Activated CD4-positive, CD25-positive, alpha-beta regulatory T cell treated with anti-CD3 and anti-CD28 coated beads, Interleukin-2, amount 50 U/mL, for 72 hours (primary cell): ENCODE data around the gene ATXN7L1.
A peak's percentile ranks its signal among the peaks of the same experiment; 100 is the strongest.
"Not testable (repeated sequence)": the region's sequence is repeated elsewhere in the genome, so short reads cannot be mapped to it uniquely, and the experiment has no call there.

Source experiments
- DNase-seq: peaks from one replicate; pipeline ENCODE4 v3.0.0; 2021

ATXN7L1 gene

DNA sequence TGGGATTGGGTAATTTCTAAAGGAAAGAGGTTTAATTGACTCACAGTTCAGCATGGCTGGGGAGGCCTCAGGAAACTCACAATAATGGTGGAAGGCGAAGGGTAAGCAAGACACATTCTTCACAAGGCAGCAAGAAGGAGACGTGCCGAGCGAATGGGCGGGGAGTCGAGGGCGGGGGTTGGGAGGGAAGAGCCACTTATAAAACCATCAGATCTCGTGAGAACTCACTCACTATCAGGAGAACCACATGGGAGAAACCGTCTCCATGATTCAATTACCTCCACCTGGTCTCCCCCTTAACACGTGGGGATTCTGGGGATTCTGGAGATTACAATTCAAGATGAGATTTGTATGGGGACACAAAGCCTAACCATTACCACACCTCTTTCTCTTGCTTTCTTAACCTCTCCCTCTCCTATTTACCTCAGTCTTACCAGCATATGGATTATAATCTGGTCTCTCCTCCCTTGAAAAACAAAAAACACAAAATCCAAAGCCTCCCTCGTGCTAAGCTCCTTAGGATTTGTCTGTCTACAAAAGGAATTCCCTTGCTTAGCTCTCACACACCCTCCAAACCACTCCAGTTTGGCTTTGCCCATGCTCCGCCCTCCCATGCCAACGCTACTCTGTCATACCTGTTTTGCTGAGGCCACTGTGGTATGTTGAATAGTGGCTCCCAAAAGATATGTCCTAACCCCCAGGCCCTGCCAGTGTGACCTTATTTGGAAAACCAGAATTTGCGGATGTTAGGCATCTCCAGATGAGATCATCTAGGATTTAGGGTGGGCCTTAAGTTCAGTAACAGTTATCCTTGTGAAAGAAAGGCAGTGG lies 275.5 kb downstream of the ATXN7L1 start:
- no peak for DNase-seq

DNA sequence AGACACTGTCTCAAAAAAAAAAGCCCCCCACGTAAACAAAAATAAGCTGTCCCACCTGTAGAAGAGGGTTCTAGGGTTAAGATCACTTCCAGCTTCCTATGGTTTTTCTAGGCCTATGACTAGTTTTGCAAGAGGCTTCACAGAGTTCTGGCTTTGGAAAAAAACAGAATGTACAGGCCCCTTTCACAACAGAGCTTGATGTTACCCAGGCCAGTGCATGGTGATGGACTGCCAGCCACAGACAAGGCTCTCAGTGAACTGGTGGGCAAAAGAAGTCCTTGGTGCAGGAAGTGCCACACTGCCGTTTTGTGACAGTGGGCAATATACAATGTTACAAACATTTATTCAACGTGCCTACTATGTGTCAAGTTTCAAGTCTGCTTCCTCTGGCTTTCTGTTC lies 276.8 kb downstream of the ATXN7L1 start:
- no peak for DNase-seq

DNA sequence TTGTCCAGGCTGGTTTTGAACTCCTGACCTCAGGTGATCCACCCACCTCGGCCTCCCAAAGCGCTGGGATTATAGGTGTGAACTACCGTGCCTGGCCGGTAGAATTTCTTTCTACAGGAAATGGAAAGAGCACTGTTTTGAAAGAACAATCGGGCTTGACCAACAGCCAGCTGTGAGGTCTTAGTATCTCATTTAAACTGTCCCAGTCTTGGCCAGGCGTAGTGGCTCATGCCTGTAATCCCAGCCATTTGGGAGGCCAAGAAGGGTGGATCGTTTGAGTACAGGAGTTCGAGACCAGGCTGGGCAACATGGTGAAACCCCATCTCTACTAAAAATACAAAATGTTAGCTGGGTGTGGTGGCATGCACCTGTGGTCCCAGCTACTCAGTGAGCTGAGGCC lies 277.3 kb downstream of the ATXN7L1 start:
- DNase-seq, result not testable (repeated sequence)

DNA sequence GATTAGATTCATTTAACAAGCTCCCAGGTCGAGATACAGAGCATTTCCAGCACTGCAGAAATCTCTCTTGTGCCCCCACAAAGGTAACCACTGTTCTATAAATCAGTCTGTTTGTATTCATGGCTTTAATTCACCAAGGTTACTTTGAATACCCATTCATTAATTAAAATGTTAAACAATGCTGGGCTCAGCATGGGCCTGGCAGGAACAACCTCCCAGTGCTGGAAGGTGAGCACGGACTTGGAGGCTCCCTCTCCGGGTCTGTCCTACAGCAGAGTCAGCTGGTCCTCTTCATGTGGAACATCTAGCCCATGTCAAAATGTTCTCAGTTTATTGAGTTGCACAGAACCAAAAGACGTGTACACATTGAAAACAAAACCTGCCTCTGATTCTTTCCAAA lies 279.5 kb downstream of the ATXN7L1 start:
- DNase-seq, result no peak

DNA sequence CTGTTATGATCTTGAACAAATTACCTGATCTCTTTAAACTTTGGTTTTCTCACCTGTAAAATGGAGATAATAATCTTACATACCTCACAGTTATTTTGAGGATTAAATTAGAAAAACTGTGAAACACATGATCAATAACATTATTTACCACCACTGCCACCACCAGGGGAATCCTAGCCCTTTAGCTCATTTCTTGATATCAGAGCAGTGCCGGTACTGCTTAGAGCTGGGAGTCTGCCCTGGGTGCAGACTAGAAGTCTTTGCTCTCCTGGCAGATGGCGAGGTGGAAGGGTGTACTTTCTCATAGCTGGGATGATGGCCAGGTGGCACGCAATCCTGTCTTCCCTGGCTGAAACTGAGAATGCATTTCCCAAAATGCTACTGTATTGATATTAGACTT lies 282.4 kb downstream of the ATXN7L1 start:
- DNase-seq, result no peak

DNA sequence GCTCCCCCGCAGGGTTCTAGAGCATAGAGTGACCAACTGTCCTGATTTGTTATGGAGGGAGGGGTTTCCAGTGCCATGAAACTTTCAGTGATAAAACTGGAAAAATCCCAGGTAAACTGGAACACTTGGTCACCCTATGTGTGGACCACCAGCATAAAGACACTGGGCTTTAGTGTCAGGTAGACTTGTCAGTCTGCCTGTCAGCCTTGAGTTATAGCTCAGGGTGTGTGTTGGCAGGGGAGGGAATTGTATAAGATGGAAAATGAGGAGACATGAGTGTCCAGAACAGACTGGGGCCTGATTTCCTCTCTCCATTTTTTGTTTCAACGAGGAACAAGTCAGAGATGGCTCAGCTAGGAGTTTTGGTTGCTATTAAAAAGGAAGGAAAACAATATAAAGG lies 284.9 kb downstream of the ATXN7L1 start:
- DNase-seq, result no peak

DNA sequence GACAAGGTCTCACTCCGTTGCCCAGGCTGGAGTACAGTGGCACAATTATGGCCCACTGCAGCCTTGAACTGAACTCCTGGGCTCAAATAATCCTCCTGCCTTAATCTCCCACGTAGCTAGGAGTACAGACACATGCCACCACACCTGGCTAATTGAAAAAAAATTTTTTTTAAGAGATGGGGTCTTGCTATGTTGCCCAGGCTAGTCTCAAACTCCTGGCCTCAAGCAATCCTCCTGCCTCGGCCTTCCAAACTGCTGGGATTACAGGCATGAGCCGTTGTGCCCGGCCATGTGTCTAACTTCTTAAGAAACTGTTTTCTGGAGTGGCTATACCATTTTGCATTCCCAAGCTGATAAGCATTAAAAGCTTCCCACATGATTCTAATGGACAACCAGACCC lies 285.6 kb downstream of the ATXN7L1 start:
- DNase-seq, result no peak

DNA sequence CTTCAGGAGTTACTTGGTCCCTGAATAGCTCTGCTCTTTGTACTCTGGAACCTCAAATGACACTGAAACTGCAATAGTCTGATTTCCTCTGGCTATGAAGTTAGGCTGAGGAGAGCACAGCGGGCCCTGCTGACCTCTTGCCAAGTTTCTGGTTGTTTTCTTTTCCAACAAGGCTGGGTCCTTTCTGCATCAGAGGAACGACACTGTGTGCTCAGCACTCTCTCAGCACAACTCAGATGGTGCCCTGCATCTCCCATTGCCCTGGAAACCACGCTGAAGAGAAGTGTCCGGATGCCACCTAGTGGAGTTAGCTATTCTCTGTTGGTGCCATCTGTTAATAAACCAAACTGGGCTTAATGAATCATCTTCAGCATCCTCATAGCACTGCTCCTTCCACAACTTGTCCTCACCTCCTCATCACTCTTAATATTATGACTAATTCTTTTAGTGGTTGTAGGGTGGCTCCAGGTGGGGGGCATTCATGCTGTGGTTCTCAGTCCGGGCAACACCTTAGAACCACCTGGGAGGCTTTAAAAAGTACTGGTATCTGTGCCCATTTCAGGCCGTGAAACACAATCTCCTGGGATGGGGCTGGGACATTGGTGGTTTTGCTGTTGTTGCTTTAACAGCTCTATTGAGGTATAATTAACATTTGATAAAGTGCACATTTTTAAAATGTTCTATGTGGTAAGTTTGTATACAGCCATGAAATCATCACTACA lies 286.9 kb downstream of the ATXN7L1 start:
- DNase-seq, result no peak

DNA sequence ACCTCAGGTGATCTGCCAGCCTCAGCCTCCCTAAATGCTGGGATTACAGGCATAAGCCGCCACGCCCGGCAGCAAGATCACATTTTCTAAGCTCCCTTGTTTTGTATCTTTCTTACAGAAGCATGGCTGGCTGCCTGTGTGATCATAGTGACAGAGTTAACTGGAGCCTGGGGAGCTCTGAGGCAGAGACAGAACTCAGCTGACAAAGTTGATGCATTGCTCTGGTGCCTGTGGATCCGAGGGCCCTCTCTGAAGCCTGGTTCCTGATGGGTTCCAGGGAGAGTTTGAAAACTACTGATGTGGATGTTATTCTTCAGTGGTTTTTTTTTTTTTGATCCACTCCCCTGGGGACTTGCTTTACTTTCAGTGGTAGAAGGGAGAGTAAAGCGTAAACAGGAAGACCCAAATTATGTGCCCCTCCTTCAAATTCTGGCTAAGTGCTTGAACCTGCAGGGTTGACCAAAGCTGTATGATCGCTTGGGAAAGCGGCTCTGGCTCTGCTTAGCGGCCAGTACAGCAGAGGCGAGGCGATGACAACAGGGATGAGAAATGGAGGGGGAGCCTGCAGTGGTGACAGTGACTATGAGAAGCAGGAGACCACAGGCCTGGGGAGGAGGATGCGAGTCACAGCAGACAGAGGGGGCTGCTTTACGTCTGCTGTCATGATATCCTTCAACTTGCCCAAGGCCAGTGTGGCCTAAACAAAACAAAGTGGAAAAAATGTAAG lies 288.3 kb downstream of the ATXN7L1 start:
- no peak for DNase-seq

DNA sequence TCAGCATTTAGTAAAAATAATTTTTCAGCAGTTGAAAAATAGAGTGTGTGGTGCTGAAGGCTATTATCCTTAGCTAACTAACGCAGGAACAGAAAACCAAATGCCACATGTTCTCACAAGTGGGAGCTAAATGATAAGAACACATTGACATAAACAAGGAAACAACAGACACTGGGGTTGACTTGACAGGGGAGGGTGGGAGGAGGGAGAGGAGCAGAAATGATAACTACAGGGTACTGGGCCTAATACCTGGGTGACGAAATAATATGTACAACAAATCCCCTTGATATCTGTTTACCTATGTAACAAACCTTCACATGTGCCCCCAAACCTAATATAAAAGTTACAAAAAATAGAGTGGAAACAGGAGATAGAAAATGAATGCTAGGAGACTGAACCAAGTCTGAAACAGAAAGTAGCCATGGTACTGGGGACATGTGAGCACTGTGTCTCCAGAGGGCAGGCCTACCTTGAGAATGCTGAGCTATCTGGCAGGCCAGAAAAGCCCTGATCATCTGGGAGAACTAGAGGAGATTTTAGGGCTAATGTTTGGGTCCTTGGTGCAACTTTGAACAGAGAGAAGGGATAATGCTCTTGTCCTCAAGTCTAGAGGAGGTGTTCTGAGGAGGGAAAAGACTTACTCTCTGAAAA lies 290.4 kb downstream of the ATXN7L1 start:
- no peak for DNase-seq

DNA sequence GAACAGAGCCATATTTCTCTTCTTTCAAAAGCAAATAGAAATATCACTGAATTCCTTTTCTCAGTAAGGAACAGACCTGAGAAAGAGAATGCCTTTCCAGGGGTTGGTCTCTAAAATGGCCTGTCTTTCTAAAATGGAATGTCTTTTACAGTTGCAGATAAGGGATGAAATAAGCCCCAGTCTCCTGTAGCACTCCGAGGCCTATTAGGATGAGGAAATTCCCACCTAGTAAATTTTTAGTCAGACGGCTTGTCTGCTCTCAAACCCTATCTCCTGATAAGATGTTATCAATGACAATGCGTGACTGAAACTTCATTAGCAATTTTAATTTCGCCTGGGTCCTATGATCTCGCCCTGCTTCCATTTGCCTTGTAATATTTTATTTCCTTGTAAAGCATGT lies 292.2 kb downstream of the ATXN7L1 start:
- DNase-seq, result no peak

DNA sequence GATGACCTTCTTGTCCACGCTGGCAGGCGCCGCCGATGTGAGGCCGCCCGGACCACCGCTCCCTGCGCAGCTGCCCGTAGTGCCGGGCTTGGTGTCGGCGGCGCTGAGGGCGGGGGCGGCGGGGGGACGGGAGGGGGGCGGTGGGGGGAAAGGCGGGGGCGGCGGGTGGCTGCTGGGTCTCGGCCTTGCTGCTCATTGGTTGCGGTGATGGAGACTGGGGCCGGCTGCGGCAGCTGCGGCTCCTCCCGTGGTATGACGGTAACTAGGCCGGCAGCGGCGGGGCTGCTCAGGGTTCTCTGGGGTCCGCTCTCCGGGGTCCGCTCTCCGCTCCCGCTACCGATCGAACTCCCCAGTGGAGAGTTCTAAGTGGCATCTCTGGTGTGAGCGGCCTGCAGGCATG lies 293.3 kb downstream of the ATXN7L1 start:
- no peak for DNase-seq

DNA sequence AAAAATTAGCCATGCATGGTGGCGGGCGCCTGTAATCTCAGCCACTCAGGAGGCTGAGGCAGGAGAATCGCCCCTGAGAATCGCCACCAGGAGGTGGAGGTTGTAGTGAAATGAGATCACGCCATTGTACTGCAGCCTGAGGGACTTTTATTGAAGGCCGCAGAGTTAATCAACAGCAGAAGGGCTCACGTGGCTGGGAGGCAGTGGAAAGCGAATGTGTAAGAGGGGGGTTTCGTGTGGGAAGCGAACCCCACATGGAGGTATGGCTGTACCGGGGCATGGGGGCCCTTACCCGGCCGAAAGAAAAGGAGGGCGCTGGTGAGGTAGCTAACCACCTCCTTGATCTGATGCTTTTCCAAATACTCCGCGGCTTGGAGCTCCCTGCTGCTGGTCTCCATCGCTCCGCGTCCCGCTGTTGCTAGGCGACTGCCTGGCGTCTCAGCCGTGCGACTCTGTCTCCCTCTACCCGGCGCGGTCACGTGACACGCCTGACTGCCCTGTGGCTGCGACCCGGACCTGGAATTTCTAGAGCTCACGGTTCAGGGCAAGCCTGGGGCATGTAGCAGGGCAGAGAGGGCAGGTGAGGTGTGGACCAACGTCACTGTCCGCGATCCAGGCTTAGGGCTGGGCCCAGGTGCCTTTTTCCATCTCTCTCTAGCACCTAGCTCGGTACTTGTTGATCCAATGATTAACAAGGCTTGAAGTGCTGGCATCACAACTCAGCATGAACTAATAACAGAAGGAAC lies 295.2 kb downstream of the ATXN7L1 start, which contains the start of gene EFCAB10:
Gene EFCAB10 (minus strand): TSS at position 428 of the 746 bp plus-strand sequence. CDS start 30 bp downstream, at position 398.
- DNase-seq, result peak; percentile 50

DNA sequence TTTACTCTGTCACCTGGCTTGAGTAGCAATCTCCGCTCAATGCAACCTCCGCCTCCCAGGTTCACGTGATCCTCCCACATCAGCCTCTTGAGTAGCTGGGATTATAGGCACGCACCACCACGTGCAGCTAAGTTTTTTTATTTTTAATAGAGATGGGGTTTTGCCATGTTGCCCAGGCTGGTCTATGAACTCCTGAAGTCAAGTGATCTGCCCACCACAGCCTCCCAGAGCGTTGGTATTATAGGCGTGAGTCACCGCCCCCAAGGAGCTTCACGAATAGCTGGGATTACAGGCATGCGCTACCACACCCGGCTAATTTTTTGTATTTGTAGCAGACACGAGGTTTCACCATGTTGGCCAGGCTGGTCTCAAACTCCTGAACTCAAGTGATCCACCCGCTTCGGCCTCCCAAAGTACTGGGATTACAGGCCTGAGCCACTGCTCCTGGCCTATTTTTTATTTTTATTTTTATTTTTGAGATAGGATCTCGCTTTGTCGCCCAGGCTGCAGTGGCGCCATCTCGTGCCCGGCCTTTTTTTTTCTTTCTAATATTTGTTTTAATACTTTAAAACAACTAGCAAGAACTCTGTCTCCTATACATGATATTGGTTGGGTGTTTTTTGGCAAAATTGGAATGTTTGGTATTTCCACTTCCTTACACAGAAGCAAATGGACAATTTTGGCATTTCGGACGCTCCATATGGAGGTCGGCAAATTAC lies 296.2 kb downstream of the ATXN7L1 start:
- DNase-seq, result no peak

DNA sequence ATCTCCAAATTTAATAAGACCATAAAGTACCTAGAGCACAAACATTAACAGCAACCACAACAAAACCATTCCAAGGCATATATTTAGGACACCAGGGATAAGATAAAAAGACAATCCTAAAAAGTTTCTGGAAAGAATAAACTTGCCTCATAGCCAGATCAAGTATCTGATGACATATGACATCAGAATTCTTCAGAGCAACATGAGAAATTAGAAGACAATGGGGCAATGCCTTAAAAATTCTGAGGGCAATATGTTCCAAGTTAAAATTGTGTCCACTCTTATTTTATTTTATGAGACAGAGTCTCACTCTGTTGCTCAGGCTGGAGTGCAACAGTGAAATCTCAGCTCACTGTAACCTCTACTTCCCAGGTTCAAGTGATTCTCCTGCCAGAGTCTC lies 297.9 kb downstream of the ATXN7L1 start:
- no peak for DNase-seq

DNA sequence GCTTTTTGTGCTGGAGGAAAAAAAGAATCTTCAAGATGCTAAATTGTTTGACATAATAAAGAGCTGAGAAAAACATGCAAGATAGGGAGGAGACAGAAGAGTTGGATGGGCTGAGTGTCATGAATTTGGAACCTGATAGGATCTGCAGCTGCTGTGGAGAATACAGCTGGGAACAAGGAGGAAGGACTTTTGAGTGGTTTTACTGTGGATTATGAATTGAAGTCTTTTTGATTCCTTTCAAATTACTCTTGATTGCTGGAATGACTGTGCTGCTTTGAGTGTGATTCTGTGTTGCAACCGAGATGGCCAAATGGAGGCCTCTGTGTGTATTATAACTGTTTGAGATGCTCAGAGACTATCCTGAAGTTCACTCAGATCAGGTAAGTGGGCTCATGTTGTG lies 299.1 kb downstream of the ATXN7L1 start:
- DNase-seq, result no peak

DNA sequence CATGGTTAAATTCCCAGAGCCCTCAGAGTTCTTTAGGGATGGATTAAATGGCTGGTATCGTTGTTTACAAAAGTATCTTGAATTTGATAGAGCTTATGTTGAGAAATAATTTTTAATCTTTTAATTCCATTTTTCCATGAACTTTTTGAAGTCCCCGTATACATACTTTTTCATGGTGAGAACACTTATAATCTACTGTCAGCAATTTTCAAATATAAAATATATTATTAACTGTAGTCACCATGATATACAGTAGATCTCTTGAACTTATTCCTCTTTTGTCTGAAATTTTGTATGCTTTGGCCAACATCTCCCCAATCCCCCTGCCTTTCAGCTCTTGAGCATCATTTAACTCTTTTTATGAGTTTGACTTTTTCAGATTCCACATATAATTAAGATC lies 304.5 kb downstream of the ATXN7L1 start:
- no peak for DNase-seq

DNA sequence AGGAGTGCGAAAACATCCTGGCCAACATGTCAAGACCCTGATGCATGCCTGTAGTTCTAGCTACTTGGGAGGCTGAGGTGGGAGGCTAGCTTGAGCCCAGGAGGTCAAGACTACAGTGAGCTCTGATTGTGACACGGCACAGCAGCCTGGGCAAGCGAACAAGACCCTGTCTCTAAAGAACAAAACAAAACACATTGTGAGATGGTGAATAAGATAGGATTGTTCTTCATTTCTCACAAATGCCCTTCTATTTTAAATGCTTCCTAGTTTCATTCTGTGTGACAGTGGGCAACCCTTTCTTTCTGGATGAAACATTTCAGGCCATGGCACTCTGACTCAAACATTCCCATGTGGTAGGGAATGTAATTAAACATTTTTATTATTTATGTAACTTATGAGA lies 308.6 kb downstream of the ATXN7L1 start:
- DNase-seq, result no peak

DNA sequence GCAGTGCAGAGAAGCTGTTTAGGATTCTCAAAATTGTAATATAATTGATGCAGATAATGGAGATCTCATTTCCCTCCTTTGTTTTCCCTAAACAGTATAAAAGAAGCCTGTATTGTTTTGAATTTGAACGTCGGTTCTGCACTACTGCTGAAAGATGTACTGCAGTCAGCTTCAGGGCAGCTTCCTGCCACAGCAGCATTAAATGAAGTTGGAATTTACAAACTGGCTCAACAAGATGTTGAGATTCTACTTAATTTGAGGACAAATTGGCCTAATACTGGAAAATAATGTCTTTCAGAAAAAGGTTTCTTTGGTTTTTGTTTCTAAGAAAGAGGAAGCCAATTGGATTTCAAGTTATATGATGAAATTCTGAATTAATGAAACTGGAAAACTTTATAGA lies 309.4 kb downstream of the ATXN7L1 start:
- DNase-seq, result no peak

DNA sequence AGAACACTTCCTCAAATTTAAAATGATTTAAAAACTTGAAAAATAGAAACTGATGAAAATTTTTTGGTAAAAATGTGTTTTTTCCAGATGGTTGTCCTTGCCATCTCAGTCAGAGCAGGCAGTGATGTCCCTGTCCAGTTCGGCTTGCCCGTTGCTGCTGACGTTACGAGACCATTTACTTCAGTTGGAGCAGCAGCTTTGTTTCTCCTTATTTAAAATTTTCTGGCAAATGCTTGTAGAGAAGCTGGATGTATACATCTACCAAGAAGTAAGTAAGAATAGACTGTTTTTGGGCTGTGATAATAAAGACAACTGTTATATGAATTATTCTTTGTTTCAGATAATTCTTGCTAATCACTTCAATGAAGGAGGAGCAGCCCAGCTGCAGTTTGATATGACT lies 311.2 kb downstream of the ATXN7L1 start:
- DNase-seq, result no peak

DNA sequence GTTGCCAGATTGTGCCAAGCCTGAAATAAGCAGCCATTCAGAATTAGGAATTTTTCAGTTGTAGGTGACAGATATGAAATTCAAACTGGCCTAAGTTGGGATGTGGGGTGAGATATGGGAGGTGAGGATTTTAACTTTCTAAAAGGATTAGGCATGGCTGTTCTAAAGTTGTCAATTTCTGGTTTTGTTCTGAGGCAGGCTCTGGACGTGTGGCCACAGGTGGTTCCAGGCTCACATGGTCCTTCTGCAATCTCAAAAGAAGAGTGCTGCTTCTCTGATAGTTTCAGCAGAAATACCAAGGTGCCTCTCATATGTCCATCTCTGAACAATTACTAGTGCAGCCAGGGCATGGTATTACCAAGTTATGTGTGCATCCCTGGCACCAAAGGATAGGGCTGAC lies 316.5 kb downstream of the ATXN7L1 start:
- no peak for DNase-seq
